ENCODE results near the gene TFEB.

The TFEB gene

DNA sequence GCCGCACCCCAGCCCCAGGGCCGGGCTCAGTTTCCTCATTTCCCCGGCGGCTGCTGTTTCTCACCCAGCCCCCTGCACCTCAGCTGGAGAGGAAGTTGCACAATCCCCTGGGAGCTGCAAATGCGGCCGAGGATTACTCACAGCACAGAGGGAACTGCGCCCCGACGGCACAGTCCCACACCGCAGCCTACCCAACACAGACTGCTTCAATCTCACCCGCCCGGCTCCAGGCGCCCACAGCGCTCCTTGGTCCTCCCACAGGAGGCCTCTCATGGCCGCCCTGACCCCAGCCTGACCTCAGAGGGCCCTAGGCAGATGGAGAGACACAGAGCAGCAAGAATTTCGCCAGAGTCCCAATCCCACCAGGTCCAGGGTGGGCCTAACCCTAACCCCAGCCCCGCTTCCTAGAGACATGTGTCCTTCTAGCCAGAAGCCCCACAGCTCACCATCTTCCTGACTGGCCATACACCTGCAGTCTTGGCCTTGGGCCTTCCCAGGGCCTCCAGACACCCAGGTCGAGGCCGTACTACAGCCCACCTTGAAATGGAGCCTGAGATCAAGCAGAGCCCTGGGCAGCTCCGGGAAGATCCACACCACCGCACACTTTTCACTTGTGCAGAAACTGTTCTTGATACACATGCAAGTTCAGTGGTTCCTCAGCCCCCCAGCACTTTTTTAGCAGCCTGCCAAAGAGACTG is 11.7 kb downstream of the TFEB start:
- DNase-seq (ENCODE audit: low read depth, low spot score): no peak

DNA sequence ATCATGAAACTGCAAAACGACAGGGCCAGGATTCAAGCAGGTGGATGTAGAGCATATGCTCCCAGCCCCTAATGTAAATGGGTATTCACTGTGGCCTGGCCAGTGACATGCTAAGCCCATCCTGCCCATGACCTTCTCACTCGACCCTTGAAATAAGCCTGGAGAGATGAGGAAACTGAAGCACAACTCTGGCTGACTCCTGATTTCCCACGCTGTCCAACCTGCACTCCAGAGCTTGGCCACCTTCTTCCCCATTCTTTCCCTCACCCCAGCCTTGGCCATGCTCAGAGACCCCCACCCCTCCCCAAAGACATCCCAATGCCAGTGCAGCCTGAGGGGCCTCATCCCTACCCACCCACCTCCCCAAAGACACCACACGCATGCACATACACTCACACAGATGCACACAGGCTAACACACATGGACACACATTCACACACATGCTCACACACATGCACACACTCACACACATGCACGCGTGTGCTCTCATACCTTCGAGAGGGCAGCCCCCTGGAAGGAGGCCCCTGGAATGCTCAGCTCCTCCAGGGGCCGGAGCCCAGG is 12.4 kb downstream of the TFEB start:
- DNase-seq (ENCODE audit: low read depth, low spot score): no peak

DNA sequence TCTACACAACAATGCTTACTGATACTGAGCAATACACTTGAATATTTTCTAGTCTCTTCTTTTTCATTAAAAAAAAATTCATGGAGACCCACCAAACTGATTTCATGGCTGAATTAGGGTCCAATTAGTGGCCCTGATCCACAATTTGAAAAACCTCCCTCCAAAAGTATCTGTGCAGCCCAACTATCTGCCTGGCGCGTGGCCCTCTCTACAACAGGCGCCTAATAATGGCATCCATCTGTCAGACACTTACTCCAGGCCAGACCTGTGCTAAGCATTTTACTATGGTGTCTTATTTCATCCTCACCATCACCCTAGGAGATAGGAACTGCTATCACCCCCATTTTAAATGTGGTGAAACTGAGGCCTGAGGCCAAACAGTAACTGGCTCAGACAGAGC is 14.0 kb downstream of the TFEB start:
- no peak for DNase-seq (ENCODE audit: low read depth, low spot score)

DNA sequence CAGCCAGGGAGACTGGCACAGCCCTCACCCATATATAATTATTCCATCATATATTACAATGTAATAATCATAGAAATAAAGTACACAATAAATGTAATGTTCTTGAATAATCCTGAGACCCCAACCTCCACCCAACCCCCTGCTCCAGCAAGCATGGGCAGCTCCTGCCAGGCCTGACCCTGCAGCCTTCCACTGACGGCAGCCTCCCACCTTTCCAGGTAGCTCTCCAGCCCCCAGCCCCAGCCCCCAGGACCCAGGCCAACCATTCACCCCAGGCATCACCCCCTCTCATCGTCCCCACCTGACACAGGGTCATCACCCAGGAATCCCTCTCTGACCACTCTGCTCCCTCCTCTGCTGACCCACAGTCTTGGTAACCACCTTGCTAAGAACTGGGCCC is 14.6 kb downstream of the TFEB start:
- no peak for DNase-seq (ENCODE audit: low read depth, low spot score)

DNA sequence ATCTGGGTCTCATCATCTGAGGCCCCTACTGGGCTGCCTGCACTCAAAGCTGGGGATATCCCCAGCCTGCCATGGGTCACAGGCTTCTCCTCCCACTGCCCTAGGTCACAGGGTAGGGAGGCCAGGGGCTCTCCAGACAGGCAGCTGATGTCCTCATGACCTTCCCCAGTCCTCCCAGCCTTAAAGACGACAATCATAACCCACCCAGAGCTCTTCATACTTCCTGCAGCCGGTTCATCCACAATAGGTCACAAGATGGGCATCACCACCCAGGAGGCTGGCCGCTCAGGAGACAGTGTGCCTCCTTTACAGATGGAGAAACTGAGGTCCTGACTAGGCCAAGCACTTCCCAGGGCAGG is 15.2 kb downstream of the TFEB start:
- no peak for DNase-seq (ENCODE audit: low read depth, low spot score)

DNA sequence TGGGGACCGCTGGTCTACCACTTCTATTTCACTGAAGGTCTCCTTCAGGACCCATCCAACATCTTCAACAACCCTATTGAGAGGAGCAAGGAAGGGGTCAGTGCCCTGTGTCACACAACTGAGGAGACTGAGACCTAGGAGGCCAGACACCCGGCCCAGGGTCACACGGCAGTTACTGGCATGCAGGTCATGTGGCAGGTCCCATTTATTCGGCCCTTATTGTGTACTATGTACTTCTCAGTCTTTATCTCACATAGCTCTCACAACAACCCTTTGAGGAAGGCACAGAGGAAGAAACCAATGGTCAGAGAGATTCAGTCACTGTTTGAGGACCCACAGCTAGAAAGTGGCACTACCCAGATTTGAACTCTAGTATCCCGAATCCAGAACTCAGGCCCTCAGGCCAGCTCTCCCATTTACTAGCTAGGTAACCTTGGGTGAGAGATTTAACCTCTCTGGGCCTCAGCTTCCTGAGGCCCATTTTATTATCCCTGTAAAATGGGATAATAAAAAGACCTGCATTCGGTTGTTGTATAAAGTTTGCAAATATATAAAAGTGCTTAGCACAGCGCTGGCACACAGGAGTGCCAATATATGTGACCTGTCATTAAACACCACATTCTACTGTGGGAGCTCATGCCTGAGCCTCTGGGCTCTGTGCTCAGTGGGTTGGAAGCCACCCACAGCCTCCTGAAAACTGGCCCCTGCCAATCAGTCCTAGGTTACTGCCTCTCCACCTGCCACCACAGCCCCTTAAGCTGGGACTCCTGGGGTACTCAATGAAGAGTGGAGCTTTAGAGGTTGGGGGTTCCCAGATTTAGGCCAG is 15.8 kb downstream of the TFEB start:
- no peak for DNase-seq (ENCODE audit: low read depth, low spot score)

DNA sequence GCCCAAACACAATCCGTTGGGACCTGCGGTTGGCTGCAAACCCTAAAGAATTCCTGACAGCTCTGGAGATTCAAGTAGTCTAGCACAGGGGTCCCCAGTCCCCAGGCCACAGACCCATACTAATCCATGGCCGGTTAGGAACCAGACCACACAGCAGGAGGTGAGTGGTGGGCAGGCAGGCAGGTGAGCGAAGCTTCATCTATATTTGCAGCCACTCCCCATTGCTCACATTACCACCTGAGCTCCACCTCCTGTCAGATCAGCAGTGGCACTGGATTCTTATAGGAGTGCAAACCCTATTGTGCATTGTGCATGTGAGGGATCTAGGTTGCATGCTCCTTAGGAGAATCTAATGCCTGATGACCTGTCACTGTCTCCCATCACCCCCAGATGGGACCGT is 16.6 kb downstream of the TFEB start:
- DNase-seq (ENCODE audit: low read depth, low spot score): no peak

DNA sequence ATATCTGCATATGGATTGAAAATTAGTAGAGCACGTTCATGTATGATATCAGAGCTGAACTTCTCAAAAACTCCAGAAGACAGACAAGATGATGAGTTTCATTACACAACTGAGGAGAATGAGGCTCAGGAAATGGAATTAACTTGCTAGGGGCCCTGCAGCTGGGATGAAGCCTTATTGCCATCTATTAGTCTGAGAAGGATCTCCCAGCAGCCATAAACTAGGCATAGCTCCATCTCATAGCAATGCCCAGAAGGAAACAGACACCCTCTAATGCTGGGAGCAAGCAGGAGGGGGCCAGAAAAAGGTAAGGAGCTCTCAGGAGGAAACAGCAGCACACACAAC is 18.0 kb downstream of the TFEB start:
- no peak for DNase-seq (ENCODE audit: low read depth, low spot score)

DNA sequence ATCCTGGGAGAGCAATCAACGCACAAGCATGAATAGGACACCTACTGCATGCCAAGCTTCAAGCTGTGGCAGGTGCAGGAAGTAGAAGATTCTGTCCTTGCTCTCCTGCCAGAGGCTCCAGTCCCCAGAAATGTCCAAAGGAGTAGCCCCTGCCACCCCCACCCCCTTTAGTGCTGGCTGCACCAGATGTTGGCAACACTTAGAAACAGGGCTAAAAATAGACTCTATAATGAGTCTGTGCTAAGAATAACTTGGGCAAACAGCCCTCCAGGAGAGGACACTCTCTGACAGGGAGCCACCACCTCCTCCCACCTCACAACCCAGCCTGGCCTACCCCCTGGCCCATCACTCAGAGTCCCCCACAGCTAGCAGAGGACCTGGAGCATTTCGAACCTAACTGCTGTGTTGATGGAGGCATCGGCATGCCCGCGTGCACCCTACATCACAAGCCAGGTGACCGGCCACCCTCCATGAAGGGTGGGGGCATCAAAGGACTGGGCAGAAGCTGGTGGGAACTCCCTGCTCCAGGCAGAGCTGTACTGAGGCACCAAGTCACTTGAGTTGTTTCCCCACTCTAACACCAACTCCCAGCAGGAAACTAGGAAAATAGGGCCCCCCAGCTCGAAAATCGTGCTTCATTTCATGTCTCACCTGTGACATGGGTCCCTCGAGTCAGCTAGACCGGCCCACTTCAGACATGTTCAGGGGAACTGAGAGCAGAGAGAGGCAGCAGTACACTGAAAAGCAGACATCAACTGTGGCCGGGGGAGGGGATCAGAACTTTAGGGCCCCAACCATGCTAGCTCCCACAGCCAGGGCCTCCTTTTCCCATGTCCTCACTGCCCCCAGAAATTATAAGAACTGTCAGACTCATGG is 18.7 kb downstream of the TFEB start:
- DNase-seq (ENCODE audit: low read depth, low spot score): no peak

DNA sequence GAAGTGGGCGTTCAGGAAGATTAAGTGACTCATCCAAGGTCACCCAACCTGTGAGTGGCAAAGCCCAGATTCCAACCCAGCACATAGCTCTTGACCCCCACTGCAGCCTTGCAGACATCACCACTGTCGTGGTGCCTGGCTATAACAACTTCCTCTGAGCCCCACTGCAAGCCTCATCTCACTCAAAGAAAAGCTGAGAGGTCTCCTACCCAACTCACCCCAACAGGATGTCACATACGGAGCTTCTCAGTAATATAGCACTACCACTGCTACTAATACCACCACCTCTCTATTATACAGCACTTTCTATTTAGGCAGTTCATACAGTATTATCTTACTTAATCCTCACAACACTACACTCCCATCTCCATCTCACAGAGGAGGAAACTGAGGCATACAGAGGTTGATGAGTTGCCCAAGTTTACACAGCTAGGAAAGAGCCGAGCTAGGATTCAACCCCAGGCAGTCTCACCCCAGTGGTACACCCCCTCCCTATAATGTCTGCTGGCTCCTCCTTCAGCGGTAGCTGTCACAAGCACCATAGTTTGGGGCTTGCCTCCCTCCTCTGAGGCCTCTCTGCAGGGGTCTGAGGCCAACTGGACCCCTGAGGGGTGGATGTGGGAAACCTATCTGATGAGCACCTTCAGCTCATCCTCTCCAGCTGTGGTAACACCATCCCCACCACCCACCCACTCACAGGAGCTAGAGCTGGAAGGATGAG is 19.5 kb downstream of the TFEB start:
- no peak for DNase-seq (ENCODE audit: low read depth, low spot score)

DNA sequence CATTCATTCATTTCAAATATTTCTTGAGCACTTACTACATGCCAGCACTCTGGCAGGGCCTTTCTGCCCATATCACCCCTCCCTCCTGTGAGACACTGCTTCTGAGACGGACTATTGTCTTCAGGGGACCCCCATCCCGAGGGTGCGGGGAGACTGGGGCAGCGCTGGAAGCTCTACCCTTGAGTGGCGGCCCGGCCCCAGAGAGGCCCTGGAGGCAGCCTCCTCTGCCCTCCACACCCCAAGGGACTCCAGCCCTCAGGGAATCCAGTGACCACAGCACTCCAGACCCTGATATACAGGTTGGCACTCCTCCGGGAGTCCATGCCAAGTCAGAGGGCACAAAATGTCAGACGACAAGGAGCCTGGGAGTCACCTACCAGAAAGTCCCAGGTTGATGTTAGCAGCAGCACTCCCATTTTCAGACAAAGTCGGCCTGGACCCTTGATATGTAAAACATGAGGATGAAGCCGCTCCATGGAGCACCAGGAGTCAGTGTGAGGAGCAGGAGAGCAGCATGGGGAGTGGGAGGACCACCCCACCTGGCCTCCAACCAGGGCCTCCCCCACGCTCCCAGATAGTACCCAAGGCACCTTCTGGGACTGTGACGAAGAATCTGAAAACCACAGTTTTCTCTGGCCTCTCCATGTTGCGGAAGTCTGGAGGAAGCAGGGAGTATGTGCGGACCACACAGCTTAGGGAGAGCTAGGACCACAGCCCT is 20.7 kb downstream of the TFEB start:
- DNase-seq (ENCODE audit: low read depth, low spot score): no peak

DNA sequence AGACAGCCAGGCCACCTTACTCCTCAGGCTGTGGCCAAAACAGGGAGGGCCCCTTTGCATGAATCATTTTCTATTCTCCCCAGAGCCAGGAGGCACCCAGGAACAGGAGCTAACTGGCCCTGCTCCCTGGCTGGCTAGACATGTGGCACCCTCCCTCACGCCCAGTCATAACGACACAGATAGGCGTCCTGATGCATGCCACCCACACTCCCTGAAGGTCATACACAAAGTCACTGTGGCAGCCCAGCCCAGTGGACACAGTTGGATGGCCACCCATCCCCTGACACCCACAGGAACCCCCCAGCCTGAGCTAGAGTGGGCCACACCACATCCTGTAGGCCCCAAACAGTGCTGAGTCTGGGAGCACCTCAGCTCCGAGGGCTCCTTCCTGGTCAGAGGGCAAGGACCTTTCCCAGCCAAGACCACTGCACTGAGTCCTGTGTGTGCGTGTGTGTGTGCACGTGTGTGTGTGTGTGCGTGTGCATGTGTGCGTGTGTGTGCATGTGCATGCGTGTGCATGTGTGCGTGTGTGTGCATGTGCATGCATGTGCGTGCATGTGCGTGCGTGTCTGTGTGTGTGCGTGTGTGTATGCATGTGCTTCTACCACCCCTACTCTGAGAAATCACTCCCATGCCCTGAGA is 21.6 kb downstream of the TFEB start:
- DNase-seq (ENCODE audit: low read depth, low spot score): no peak

DNA sequence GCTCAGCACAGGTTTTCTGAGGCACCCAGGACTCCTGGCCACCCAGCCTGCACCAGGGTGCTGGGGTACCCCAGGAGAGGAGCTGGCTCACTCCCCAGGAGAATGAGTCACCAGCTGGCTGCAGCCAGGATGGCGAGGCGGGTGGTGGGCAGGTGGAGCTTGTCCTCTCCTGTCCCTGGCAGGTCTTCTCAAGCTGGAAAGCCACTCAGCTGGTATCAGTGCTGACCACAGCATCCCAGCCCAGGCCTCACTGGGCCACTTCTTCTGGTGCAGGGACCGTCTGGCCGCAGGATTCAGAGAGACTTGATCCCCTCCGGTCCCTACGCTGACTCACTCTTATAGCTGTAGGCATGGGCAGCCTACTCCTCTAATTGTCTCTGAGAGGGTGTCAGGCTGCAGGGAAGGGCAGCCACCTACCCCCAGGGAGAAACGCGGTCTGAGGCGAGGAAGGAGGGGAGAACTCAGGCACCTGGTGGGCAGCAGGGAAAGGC is 22.2 kb downstream of the TFEB start:
- DNase-seq (ENCODE audit: low read depth, low spot score): no peak

DNA sequence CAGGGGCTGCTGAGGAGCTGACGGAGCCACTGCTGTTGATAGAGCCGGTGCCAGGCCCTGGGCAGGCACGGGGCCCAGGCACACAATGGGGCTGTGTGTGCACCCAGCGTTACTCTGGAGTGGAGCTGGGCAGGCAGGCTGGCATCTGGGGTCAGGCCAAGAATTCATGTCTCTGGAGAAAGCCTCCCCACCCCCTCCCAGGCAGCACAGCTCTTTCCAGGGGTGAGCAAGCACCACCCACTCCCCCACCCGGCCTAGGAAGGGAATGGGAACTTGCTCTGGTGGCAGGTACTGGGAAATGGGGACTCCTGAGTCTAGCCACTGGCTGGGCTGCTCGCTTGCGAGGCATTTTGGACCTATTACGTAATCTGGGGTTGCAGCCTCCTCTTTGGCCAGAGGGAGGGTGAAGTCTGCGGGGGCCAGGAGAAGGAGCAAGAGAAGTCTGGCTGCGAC is 22.7 kb downstream of the TFEB start:
- no peak for DNase-seq (ENCODE audit: low read depth, low spot score)

DNA sequence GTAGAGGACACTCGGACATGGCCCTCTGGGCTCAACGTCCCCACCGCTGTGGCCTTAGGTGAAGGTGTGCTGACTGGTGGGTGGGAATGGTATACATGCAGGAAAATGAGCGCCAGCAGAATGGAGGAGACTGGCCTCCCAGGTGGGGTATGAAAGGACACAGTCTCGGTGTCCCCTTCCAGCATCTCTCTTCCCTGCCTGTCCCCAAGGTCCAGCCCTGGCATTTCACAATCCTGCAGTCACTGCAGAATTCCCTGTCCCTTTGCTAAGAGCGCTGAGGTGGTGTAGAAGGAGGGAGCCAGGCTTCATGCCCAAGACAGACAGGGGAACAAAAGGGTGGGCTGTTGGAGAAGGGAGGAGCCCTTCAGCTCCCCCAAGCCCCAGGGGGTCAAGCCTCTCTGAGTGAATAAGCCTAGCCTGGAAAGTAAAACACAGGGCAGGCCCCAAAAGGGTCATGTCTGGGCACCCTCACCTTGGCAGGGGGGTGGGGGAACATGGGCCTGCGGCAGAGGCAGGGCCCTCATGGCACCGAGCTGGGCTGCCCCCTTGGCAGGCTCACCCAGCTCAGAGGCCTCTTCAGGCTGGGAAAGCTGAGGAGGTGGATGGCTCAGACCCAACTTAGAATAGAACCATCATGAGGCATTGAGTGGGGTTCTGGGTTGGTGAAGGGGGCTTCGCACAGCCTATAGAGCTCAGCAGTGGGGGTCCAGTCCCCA is 23.9 kb downstream of the TFEB start:
- DNase-seq (ENCODE audit: low read depth, low spot score): no peak

DNA sequence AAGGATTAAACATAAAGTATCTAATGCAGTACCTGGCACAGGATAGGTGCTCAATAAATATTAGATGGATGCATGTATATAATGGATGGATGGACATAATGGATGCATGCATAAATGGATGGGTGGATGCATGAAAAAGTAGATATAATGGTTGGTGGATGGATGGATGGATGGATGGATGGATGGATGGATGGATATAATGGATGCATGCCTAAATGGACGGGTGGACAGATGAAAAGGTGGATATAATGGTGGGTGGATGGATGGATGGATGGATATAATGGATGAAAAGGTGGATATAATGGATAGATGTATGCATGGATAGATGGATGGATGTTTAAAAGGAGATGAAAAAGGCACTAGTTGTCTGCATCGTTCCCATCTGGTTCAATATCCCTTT is 26.0 kb downstream of the TFEB start:
- DNase-seq (ENCODE audit: low read depth, low spot score): no peak

DNA sequence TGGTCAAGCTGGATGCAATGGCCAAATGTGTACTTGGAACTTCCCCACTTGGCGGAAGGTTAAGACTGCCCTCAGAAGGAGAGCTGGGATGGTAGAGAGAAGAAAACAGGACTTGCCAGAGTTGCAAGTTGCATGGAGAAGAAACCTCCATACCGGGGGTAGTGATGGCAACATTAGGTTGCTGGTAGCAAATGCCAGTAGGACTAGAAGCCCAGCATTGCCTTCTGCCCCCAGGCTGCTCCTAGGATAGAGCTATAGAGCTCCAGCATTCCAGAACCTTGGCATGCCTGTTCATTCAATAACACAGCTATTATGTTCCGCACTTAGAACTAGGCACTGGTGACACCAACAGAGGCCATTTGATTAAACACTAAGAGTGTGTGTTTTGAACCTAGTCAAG is 26.6 kb downstream of the TFEB start:
- DNase-seq (ENCODE audit: low read depth, low spot score): no peak

DNA sequence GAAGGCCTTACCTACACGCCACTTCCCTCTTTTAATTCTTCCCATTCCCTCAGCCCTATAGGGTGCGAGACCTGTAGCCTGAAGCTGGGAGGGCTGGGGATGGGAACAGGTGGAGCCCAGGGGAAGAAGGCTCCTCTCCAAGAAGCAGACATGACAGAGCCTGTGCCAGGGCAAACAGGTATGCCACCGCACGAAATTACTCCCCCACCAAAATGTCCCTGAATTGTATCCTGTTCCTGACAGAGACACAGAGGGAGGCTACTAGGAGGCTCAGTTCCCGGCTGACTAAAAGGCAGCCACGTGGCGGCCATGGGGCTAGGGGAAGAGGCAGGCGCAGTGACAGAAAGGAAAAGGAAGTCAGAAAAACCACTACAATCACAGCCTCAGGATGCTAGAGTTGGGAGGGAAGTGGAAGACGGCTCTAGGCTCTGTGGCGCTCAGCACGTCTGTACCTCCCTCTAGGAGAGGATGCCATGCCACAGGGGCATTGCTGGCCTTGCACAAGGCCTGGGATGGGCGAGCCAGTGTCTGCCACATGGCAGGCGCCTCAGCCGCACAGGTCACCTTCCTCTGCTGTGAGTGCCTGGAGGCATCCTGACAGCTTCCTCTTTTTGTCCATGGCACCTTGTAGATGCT is 27.7 kb downstream of the TFEB start:
- no peak for DNase-seq (ENCODE audit: low read depth, low spot score)
